Ovary (tissue), 9 donors: ENCODE measurements around the gene DMBX1. TPM values are rescaled to one million over a fixed set of nuclear protein-coding genes. Genes with fewer than 3 reads are reported as not detected.

Experiments used
- DNase-seq, 5 donors: peaks; one replicate each; pipeline ENCODE4 v3.0.0-alpha.2; 2019 to 2020
- H3K27ac ChIP-seq, 2 donors: fragments of 200-600 bp; one replicate each; pipeline versions ENCODE4 v1.5.1 to v1.8.0; 2019 to 2022
- H3K27me3 ChIP-seq: fragments of 200-600 bp; one replicate; pipeline ENCODE4 v1.8.0; 2022
- H3K36me3 ChIP-seq: fragments of 200-600 bp; sonication (generic); one replicate; pipeline ENCODE4 v1.5.1; 2019
- H3K4me1 ChIP-seq: one replicate; pipeline ENCODE4 v1.8.1; 2013; ENCODE audit warnings: mild to moderate bottlenecking, moderate library complexity; ENCODE audit not compliant: insufficient read depth
- H3K4me3 ChIP-seq: fragments of 200-600 bp; sonication (generic); one replicate; pipeline ENCODE4 v1.5.1; 2017
- H3K9me3 ChIP-seq, 2 donors: fragments of 200-600 bp in 1 of 2; sonication (generic) in 1 of 2; one replicate each; pipeline versions ENCODE4 v1.5.1 to v1.8.1; 2013 to 2019; ENCODE audit warnings: mild to moderate bottlenecking in 1 of 2, moderate library complexity in 1 of 2
- EP300 ChIP-seq: sonication (generic); formaldehyde crosslinking; IDR thresholded peaks from one replicate; pipeline ENCODE4 v1.6.1; 2017; ENCODE audit warnings: antibody characterized with exemption
- POLR2A ChIP-seq: fragments of 450-650 bp; IDR thresholded peaks from one replicate; pipeline ENCODE4 v1.6.1; 2017; ENCODE audit warnings: antibody characterized with exemption, mild to moderate bottlenecking, moderate library complexity
- WGBS, 3 donors: extraction: QIAGEN DNeasy Blood & Tissue Kit in 1 of 3; methylation state at CpG; one replicate each; pipeline versions ENCODE4 v1.1.5 to v1.1.7; 2013 to 2017; 5-methylcytosine and 5-hydroxymethylcytosine counted together
- intact Hi-C, 4 donors: fragments of 100-400 bp; cut with DNase I; formaldehyde crosslinking; loops; one replicate each; pipeline versions ENCODE4 v1.11.0 to v1.15.1; 2022 to 2023
- polyA plus RNA-seq, 2 donors: library from polyadenylated mRNA; stranded (reverse); fragments of 200-250 nt in 1 of 2; fragments of 350-450 nt in 1 of 2; fragmentation: Illumina TruSeq in 1 of 2; extraction: RNeasy Lipid Tissue Mini Kit (QIAGEN cat#74804) in 1 of 2; gene quantifications; one replicate each; pipeline ENCODE4 v1.2.3, GENCODE V29; 2013 to 2014
- total RNA-seq, 7 donors: library from RNA; depleted of rRNA in 2 of 7; stranded (reverse); fragments of >200 nt in 2 of 7; fragmentation: NEBNext Ultra II Directional in 3 of 7; extraction: Animal tissue kit (Norgen Biotek cat#: 25700) in 3 of 7; gene quantifications; one replicate each; pipeline versions ENCODE4 v1.1.0 to v1.2.4, GENCODE V29; 2016 to 2023
- TF ChIP-seq, protein P1 (sequence below), 3 donors: fragments of 450-650 bp in 2 of 3; fragments of 200-600 bp in 1 of 3; IDR thresholded peaks; one replicate each; pipeline versions ENCODE4 v1.5.1 to v1.8.0; 2016 to 2022; ENCODE audit warnings: antibody characterized with exemption in 3 of 3, mild to moderate bottlenecking in 1 of 3
- donor health status: DM: no; HTN: no; CAD: no; lungs with moderate emphysema.
- donor health status: DM: no; HTN: no; CAD: no.
- donor health status: Bipolar disorder and iron deficiency.
- donor health status: DM: yes; HTN: yes; CAD: no.
- donor health status: DM: no; HTN: no; CAD: no.
- donor health status: DM: yes; HTN: yes; CAD: no.

The DMBX1 gene
- total and polyA plus RNA-seq, 9 donors: not detected

DNA sequence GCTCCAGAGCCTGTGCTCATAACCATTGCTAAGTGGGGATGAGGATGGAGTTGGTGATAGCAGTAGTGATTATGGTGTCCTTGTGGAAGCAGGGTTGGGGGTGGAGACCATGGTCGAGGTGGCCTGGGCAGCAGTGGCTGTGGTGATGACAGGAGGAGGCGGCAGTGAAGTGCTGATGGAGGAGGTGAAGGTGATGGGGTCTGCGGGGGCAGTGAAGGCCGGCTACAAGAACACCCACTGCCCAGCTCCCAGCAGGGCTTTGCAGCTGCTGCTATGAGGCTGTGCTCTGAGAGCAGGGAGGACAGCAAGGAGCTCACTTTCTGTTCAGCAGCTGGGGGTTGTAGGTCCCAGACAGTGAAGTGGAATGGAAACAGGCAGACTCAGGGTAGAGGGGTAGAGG is 15.6 kb upstream of the DMBX1 start:
- Histone ChIP-seq H3K9me3 (no peaks in the 10 kb centered on the region), H3K27me3 (no peaks in the 10 kb centered on the region), H3K36me3 (no peaks in the 10 kb centered on the region), H3K4me1 (no peaks in the 10 kb centered on the region), H3K4me3 (no peak overlapping the region), H3K27ac (no peak overlapping the region)
- no peak for TF ChIP-seq EP300
- TF ChIP-seq POLR2A: no peak
- TF ChIP-seq, protein P1, sequence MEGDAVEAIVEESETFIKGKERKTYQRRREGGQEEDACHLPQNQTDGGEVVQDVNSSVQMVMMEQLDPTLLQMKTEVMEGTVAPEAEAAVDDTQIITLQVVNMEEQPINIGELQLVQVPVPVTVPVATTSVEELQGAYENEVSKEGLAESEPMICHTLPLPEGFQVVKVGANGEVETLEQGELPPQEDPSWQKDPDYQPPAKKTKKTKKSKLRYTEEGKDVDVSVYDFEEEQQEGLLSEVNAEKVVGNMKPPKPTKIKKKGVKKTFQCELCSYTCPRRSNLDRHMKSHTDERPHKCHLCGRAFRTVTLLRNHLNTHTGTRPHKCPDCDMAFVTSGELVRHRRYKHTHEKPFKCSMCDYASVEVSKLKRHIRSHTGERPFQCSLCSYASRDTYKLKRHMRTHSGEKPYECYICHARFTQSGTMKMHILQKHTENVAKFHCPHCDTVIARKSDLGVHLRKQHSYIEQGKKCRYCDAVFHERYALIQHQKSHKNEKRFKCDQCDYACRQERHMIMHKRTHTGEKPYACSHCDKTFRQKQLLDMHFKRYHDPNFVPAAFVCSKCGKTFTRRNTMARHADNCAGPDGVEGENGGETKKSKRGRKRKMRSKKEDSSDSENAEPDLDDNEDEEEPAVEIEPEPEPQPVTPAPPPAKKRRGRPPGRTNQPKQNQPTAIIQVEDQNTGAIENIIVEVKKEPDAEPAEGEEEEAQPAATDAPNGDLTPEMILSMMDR (IDR thresholded peaks at IDR 0.05): no peak
- no peak for DNase-seq
- intact Hi-C loops: no loop called here
- WGBS, 3 donors: 17 to 32% (median 26%) methylated on average over 4 of the region's 4 CpGs

DNA sequence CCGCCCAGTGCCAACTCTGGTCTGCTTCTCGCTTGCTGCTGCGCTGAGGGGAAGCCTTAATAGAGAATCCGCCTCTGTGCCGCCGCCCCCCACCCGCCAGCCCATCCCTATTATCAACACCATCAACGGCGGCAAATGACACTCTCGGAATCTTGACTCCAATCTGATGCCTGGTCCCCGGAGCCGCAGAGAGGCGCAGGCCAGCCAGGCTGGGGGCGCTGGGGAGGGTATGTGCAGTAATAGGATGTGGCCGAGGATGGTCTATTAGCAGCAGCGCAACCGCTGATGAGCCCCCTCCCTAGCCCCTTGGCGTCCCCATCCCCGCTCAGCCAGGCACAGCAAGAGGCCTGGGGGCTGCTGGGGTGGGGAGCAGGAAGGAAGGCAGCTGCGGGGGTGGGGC is 15.1 kb upstream of the DMBX1 start:
- TF ChIP-seq POLR2A: no peak
- no peak for TF ChIP-seq EP300
- TF ChIP-seq, protein P1 (IDR thresholded peaks at IDR 0.05): no peak
- H3K4me1 ChIP-seq: no peaks in the 10 kb centered on the region
- no peak for DNase-seq
- no peak overlapping the region for H3K27ac ChIP-seq
- H3K36me3 ChIP-seq: no peaks in the 10 kb centered on the region
- no peaks in the 10 kb centered on the region for H3K9me3 ChIP-seq
- intact Hi-C loops: no loop called here
- 19 to 24% (median 24%) methylated on average over 19 to 20 of the region's 20 CpGs for WGBS, 3 donors
- H3K27me3 ChIP-seq: no peaks in the 10 kb centered on the region
- no peak overlapping the region for H3K4me3 ChIP-seq

DNA sequence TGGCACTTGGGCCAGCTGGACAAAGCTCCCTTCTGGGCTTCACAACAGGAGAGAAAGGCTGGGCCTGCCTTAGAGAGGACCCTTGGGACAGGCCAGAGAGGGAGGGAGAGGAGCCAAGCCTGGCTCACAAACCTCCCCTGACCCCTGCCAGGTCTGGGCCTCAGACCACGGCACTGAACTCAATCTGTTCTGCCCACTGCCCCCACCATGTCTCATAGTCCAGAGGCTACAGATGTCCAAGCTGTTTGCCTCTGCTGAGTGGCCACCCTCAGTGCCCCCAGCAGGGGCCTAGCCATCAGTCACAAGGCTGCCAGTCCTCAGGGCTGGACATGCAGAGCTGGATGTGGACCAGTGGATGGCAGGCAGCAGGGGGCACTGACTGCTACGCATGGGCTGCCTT is 13.0 kb upstream of the DMBX1 start:
- no peaks in the 10 kb centered on the region for H3K9me3 ChIP-seq
- 97 to 100% (median 98%) methylated on average over 2 of the region's 2 CpGs for WGBS, 3 donors
- H3K4me1 ChIP-seq: no peaks in the 10 kb centered on the region
- H3K27me3 ChIP-seq: no peaks in the 10 kb centered on the region
- no peaks in the 10 kb centered on the region for H3K36me3 ChIP-seq
- TF ChIP-seq, protein P1 (IDR thresholded peaks at IDR 0.05): no peak
- intact Hi-C loops: loop anchor here in 2 of 4 donors (5.0 kb wide), 2 partner anchors 51 to 56 kb away; no protein-coding TSS in a partner anchor
- H3K4me3 ChIP-seq: no peak overlapping the region
- no peak for DNase-seq
- no peak overlapping the region for H3K27ac ChIP-seq

DNA sequence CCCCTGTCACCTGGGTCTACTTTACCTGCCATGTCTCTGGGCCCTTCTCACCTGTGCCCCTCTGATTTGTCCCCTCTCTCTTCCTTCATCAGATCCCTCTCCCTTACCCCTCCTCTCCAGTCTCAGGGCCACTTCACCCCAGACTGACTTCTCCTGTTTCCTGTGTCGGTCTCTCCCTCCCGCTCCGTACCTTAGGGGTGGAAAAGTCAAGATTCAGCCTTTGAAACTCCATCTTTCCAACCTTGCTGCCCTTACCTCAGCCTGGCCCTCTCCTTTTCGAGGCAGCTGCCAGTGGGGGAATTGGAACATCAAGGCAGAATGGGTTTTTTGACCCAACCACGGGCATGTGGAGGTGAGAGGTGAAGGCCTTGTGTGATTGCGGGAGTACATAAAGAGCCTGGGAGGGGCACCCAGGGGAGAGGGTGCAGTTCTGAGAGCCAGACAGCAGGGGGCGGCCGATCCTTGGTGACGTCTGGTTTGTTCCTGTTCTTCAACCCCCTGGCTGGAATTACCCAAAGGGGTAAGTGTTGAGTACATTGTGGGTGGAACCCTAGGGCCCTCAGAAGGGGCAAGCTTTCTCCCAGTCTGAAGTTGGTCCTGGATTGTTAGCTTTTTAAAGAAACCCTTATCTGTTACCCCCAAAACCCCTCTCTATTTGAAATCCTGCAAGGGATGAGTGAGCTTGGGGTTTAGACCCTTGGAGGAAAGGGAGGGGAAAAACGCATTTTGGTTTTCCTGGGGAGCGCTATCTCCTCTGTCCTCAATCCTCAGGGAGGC is 12.3 kb upstream of the DMBX1 start:
- TF ChIP-seq POLR2A: no peak
- TF ChIP-seq, protein P1 (IDR thresholded peaks at IDR 0.05): peak; percentile 45 to 49 (median 48)
- 22 to 30% (median 28%) methylated on average over 11 of the region's 11 CpGs for WGBS, 3 donors
- peak; percentile 36 to 82 (median 60) for DNase-seq
- H3K4me3 ChIP-seq: no peak overlapping the region
- no peaks in the 10 kb centered on the region for H3K4me1 ChIP-seq
- H3K27me3 ChIP-seq: no peaks in the 10 kb centered on the region
- H3K27ac ChIP-seq: no peak overlapping the region
- H3K9me3 ChIP-seq: no peaks in the 10 kb centered on the region
- no peaks in the 10 kb centered on the region for H3K36me3 ChIP-seq
- intact Hi-C loops: loop anchor here in 2 of 4 donors (5.0 kb wide), 2 partner anchors 50 to 55 kb away; no protein-coding TSS in a partner anchor
